Measurements from ENCODE around the gene MCF2L.

MCF2L gene

GRCh38 chr13:113135281-113135760, 166.3 kb downstream of the MCF2L start:
- POLR2A ChIA-PET = no interaction called here
- CTCF ChIA-PET = no interaction called here
- TF ChIP-seq, protein P1, sequence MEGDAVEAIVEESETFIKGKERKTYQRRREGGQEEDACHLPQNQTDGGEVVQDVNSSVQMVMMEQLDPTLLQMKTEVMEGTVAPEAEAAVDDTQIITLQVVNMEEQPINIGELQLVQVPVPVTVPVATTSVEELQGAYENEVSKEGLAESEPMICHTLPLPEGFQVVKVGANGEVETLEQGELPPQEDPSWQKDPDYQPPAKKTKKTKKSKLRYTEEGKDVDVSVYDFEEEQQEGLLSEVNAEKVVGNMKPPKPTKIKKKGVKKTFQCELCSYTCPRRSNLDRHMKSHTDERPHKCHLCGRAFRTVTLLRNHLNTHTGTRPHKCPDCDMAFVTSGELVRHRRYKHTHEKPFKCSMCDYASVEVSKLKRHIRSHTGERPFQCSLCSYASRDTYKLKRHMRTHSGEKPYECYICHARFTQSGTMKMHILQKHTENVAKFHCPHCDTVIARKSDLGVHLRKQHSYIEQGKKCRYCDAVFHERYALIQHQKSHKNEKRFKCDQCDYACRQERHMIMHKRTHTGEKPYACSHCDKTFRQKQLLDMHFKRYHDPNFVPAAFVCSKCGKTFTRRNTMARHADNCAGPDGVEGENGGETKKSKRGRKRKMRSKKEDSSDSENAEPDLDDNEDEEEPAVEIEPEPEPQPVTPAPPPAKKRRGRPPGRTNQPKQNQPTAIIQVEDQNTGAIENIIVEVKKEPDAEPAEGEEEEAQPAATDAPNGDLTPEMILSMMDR (IDR thresholded peaks at IDR 0.05; ENCODE audit: insufficient read depth, low read length, missing control alignments) = no peak
- DNase-seq (ENCODE audit: low read depth, low spot score) = no peak
- no peak overlapping the region for H3K4me3 ChIP-seq (ENCODE audit: low read depth, low read length)

DNA sequence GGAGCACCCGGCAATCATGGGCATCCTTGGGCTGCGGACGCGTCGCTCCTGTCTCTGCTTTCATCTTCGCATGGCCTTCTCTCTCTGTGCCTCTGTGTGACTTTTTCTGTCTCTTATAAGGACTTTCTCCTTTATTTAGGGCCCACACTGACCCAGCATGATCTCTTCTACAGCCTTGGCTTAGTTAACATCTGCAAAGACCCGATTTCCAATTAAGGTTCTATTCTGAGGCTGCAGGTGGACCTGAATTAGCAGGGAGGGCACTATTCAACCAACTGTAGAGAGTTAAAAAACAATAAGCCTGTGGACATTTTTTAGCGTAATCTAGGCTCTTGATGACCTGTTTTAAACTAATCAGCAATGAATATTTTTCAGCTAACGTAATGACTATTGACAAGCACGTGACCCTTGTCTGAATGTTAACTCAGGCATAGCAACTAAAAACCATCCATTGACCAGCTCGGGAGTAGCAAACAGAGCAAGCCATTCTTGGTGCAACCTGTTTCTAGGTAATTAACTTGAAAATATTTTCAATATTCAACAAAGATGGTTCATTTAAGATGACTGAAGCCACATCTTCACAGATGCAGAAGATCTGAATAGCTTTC, 168.8 kb downstream of the MCF2L start:
- H3K4me3 ChIP-seq (ENCODE audit: low read depth, low read length) = no peak overlapping the region
- ChIA-PET CTCF (no interaction called here), POLR2A (no interaction called here)
- no peak for DNase-seq (ENCODE audit: low read depth, low spot score)
- TF ChIP-seq, protein P1 (IDR thresholded peaks at IDR 0.05; ENCODE audit: insufficient read depth, low read length, missing control alignments) = no peak

- ChIA-PET CTCF (no interaction called here), POLR2A (no interaction called here)
- H3K4me3 ChIP-seq (ENCODE audit: low read depth, low read length) = no peak overlapping the region
- no peak for DNase-seq (ENCODE audit: low read depth, low spot score)
- TF ChIP-seq, protein P1 (IDR thresholded peaks at IDR 0.05; ENCODE audit: insufficient read depth, low read length, missing control alignments) = no peak
Observed at GRCh38 chr13:113138792-113139551, 170.0 kb downstream of the MCF2L start.

DNA sequence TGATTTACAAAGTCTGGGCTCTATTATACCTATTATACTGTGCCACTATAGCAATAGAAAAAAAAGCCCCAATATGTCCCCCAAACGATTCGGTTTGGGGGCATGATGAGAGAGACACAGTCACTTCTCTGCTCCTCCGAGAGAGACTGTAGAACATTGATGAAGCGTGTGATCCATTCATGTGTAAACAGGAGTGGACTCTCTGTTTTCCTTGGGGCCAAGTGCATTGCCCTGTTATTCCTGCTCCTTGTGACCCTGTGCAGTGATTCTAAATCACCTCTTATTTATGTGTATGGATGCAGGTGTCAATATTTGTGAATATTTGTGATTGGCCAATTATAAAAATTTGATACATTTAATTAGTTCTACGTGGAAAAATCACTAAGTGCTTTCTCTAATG, 170.6 kb downstream of the MCF2L start:
- CTCF ChIA-PET = no interaction called here
- H3K4me3 ChIP-seq (ENCODE audit: low read depth, low read length) = no peak overlapping the region
- TF ChIP-seq, protein P1 (IDR thresholded peaks at IDR 0.05; ENCODE audit: insufficient read depth, low read length, missing control alignments) = no peak
- no peak for DNase-seq (ENCODE audit: low read depth, low spot score)
- POLR2A ChIA-PET = no interaction called here

GRCh38 chr13:113140677-113141600, 171.9 kb downstream of the MCF2L start:
- CTCF ChIA-PET = interaction anchor here (0.9 kb wide), 1 partner anchor 11 kb away, joined by 3 read pairs; no protein-coding TSS in a partner anchor
- POLR2A ChIA-PET = no interaction called here
- TF ChIP-seq, protein P1 (IDR thresholded peaks at IDR 0.05; ENCODE audit: insufficient read depth, low read length, missing control alignments) = no peak
- DNase-seq (ENCODE audit: low read depth, low spot score) = no peak
- H3K4me3 ChIP-seq (ENCODE audit: low read depth, low read length) = no peak overlapping the region

DNA sequence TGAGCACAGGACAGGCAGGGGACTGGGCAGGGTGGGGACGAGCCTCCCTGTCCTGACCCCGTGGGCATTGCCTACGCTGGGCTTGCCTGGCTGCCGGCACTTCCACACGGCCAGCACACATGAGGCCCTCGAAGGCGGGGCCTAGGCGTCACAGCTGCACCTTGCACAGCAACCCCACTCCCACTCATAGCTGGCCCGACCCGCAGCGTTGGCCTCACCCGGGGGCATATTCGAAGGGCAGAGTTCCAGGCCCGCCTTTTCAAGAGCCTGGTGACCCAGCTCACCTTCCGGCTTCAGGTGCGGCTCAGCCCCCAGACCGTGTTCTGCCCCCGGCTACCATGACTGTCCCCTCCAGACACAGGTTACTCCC, 172.6 kb downstream of the MCF2L start:
- no peak overlapping the region for H3K4me3 ChIP-seq (ENCODE audit: low read depth, low read length)
- no peak for DNase-seq (ENCODE audit: low read depth, low spot score)
- TF ChIP-seq, protein P1 (IDR thresholded peaks at IDR 0.05; ENCODE audit: insufficient read depth, low read length, missing control alignments) = no peak
- POLR2A ChIA-PET = no interaction called here
- CTCF ChIA-PET = interaction anchor here (0.9 kb wide), 1 partner anchor 10 kb away, joined by 3 read pairs; no protein-coding TSS in a partner anchor
